ENCODE measurements around the gene STPG1.

- TF ChIP-seq GATA3 (IDR thresholded peaks at IDR 0.05; ENCODE audit: low read depth, low read length) (no peak), GATA2 (IDR thresholded peaks at IDR 0.05; ENCODE audit: low read depth, low read length) (no peak)
Observed at GRCh38 chr1:24327486-24327885, 86.1 kb downstream of the STPG1 start.
